GM12873 (cell line): Measurements from ENCODE around the gene CCDC148.

Source experiments
- CTCF ChIP-seq: IDR thresholded peaks from 2 replicates; pipeline ENCODE4 v1.5.1; 2012; ENCODE audit warnings: low read depth, mild to moderate bottlenecking, moderate library complexity, low read length, control low read depth; ENCODE audit not compliant: insufficient read depth; ENCODE audit errors: missing control alignments

The CCDC148 gene

GRCh38 chr2:158489366-158490112, 33.0 kb upstream of the CCDC148 start:
- TF ChIP-seq CTCF: no peak

- no peak for TF ChIP-seq CTCF
Observed at GRCh38 chr2:158488442-158489216, 32.1 kb upstream of the CCDC148 start.

- no peak for TF ChIP-seq CTCF
Observed at GRCh38 chr2:158487419-158487818, 30.9 kb upstream of the CCDC148 start.

- TF ChIP-seq CTCF: no peak
Observed at GRCh38 chr2:158486970-158487325, 30.4 kb upstream of the CCDC148 start.

- no peak for TF ChIP-seq CTCF
Observed at GRCh38 chr2:158486150-158486969, 29.8 kb upstream of the CCDC148 start.

GRCh38 chr2:158484892-158485556, 28.5 kb upstream of the CCDC148 start:
- no peak for TF ChIP-seq CTCF
